Measurements from ENCODE around the gene TOMM20L. TPM values are rescaled to one million over a fixed set of nuclear protein-coding genes. Genes with fewer than 3 reads are reported as not detected.

The TOMM20L gene
- total RNA-seq, 1 experiment from 2014 or later: not detected

GRCh38 chr14:58395562-58395811 is 243 bp upstream of the TOMM20L start:
- CTCF ChIA-PET: interaction anchor here (1.0 kb wide), 1 partner anchor 37 kb away, joined by 3 read pairs; no protein-coding TSS in a partner anchor
- Histone ChIP-seq H3K4me1 (ENCODE audit: control insufficient read depth, insufficient read depth, low read length) (peaks cover 2% of the 10 kb centered on the region; the same call in 1 of the 2 replicates), H3K36me3 (ENCODE audit: control insufficient read depth, insufficient read depth, low read length) (no peaks in the 10 kb centered on the region), H3K27me3 (ENCODE audit: control insufficient read depth, insufficient read depth, low read length) (no peaks in the 10 kb centered on the region), H3K9me3 (ENCODE audit: control insufficient read depth, insufficient read depth, low read depth, low read length) (no peaks in the 10 kb centered on the region), H3K27ac (ENCODE audit: low read length) (peak overlapping the region; percentile 13; the same call in 1 of the 2 replicates), H3K4me3 (ENCODE audit: low read depth in 2 of 2, low read length in 2 of 2) (peak overlapping the region; percentile 44)
- intact Hi-C loops (cut with micrococcal nuclease; ENCODE audit: unreplicated experiment) (no loop called here), in situ Hi-C loops (cut with HindIII; ENCODE audit: low pct_unique_long_range_greater_than_20kb, low sequenced_read_pairs) (no loop called here)
- BruUV-seq (replicated peaks): no TSS peak
- ATAC-seq (peak; percentile 70; the same call in 1 of the 2 replicates), DNase-seq (ENCODE audit: low read depth, low spot score) (peak; percentile 2)
- POLR2A ChIA-PET: no interaction called here
- no peak for TF ChIP-seq REST (IDR thresholded peaks at IDR 0.05; ENCODE audit: insufficient read depth in 1 of 2, low read depth in 2 of 2, low read length in 1 of 2)
- TF ChIP-seq, protein P1, sequence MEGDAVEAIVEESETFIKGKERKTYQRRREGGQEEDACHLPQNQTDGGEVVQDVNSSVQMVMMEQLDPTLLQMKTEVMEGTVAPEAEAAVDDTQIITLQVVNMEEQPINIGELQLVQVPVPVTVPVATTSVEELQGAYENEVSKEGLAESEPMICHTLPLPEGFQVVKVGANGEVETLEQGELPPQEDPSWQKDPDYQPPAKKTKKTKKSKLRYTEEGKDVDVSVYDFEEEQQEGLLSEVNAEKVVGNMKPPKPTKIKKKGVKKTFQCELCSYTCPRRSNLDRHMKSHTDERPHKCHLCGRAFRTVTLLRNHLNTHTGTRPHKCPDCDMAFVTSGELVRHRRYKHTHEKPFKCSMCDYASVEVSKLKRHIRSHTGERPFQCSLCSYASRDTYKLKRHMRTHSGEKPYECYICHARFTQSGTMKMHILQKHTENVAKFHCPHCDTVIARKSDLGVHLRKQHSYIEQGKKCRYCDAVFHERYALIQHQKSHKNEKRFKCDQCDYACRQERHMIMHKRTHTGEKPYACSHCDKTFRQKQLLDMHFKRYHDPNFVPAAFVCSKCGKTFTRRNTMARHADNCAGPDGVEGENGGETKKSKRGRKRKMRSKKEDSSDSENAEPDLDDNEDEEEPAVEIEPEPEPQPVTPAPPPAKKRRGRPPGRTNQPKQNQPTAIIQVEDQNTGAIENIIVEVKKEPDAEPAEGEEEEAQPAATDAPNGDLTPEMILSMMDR (IDR thresholded peaks at IDR 0.05): no peak
- TF ChIP-seq SIN3A (IDR thresholded peaks at IDR 0.05; ENCODE audit: borderline replicate concordance, insufficient read depth, low read depth, low read length): no peak
- TF ChIP-seq POLR2AphosphoS5 (IDR thresholded peaks at IDR 0.05; ENCODE audit: low read depth, low read length): no peak
- TF ChIP-seq TCF7L2 (IDR thresholded peaks at IDR 0.05; ENCODE audit: low read depth, low read length): no peak

GRCh38 chr14:58397156-58397555 is 1.4 kb downstream of the TOMM20L start:
- Histone ChIP-seq H3K9me3 (ENCODE audit: control insufficient read depth, insufficient read depth, low read depth, low read length) (no peaks in the 10 kb centered on the region), H3K4me3 (ENCODE audit: low read depth in 2 of 2, low read length in 2 of 2) (no peak overlapping the region), H3K4me1 (ENCODE audit: control insufficient read depth, insufficient read depth, low read length) (peaks cover 2% of the 10 kb centered on the region; the same call in 1 of the 2 replicates), H3K36me3 (ENCODE audit: control insufficient read depth, insufficient read depth, low read length) (no peaks in the 10 kb centered on the region), H3K27me3 (ENCODE audit: control insufficient read depth, insufficient read depth, low read length) (no peaks in the 10 kb centered on the region), H3K27ac (ENCODE audit: low read length) (no peak overlapping the region)
- DNase-seq (ENCODE audit: low read depth, low spot score): no peak
- POLR2A ChIA-PET: no interaction called here
- in situ Hi-C loops (cut with HindIII; ENCODE audit: low pct_unique_long_range_greater_than_20kb, low sequenced_read_pairs) (no loop called here), intact Hi-C loops (cut with micrococcal nuclease; ENCODE audit: unreplicated experiment) (no loop called here)
- TF ChIP-seq TCF7L2 (IDR thresholded peaks at IDR 0.05; ENCODE audit: low read depth, low read length): no peak
- TF ChIP-seq SIN3A (IDR thresholded peaks at IDR 0.05; ENCODE audit: borderline replicate concordance, insufficient read depth, low read depth, low read length): no peak
- no peak for TF ChIP-seq REST (IDR thresholded peaks at IDR 0.05; ENCODE audit: insufficient read depth in 1 of 2, low read depth in 2 of 2, low read length in 1 of 2)
- TF ChIP-seq, protein P1 (IDR thresholded peaks at IDR 0.05): no peak
- TF ChIP-seq POLR2AphosphoS5 (IDR thresholded peaks at IDR 0.05; ENCODE audit: low read depth, low read length): no peak
- BruUV-seq (replicated peaks): no TSS peak
- CTCF ChIA-PET: no interaction called here
- ATAC-seq: no peak
